HG02973 (cell line): ENCODE measurements around the gene MYH9.
"Not testable (repeated sequence)": the region's sequence is repeated elsewhere in the genome, so short reads cannot be mapped to it uniquely, and the experiment has no call there.

Source experiments
- ATAC-seq: cut with Tn5 transposase; IDR thresholded peaks from one replicate; pipeline ENCODE4 v1.9.1; 2021; ENCODE audit warnings: moderate library complexity; ENCODE audit not compliant: unreplicated experiment

MYH9 gene

DNA sequence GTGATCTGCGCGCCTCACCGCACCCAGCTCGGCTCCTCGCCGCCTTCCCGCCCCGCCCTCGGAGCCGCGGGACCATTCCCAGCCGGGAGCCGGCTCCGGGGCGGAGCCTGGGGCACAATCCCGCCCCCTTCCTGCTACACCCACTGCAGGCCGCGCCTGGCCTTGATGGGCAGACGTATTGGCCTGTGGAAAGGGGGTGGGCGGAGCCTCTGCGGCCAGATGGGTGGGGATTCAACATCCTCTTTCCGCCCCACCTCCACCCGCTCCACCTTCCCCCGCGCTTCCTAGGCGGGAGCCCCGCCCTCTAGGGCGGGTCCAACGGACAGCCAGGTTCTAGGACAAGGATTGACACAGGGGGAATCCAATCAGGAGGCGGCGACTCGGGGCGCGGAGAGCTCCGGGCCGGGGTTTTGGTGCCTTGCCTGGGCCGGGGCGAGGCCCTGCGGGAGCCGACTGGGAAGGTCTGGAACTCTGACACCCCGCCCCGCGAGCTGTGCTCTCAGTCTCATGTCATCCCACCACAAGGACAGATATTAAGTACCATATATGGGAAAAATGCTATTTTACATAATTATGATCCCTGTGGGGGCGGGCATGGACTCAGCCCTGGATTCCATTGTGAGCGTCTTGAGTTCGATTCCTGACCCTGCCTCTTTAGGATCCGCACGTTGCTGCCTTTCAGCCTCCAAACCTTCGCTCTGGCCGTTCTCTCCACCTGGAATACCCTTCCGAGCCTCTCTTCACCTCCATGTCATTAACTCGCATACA lies at the start of gene MYH9:
TSS of gene MYH9 (minus strand) at position 9 of the 768 bp plus-strand sequence. CDS start 38,731 bp downstream, outside the sequence.
- ATAC-seq: peak; percentile 68

DNA sequence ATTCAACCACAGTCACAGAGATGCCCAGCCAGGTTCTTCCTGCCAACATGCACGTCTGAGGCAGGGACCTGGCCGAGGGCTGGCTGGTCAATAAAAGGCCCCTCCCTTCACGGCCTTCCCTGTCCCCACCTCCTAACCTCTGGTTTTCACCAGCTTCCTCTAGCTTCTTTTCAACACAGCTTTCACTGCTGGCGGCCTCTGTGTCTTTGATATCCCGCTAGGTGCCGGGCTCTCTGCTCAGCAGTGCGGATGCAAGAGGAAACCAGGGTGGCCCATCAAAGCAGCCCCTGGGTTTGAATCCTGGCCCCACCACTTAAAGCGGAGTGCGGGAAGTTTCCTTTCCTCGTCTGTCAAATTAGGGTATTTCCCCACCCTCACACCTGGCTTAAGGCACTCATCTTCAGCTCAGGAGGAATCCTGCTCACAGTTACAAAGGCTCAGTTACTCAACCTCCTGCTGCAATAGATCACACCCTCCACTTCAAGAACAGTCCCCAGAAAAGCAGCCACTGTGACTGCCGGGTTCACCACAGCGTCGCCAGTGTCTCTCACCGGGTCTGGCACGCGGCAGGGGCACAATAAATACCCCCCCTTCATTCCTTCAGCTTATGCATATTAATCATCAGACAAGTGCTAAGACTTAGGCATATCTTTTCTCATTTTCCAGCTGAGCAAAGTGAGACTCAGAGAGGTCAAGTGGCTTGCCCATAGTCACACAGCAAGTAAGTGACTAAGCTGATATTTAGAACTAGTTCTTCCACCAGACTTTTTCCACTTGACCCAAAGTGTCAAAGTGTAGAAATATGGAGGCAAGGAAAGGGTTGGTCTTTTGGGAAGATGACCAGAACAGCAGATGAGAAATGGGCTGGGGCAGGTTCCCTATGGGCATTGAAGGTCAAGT lies 48.0 kb upstream of the MYH9 start:
- peak; percentile 53 for ATAC-seq

DNA sequence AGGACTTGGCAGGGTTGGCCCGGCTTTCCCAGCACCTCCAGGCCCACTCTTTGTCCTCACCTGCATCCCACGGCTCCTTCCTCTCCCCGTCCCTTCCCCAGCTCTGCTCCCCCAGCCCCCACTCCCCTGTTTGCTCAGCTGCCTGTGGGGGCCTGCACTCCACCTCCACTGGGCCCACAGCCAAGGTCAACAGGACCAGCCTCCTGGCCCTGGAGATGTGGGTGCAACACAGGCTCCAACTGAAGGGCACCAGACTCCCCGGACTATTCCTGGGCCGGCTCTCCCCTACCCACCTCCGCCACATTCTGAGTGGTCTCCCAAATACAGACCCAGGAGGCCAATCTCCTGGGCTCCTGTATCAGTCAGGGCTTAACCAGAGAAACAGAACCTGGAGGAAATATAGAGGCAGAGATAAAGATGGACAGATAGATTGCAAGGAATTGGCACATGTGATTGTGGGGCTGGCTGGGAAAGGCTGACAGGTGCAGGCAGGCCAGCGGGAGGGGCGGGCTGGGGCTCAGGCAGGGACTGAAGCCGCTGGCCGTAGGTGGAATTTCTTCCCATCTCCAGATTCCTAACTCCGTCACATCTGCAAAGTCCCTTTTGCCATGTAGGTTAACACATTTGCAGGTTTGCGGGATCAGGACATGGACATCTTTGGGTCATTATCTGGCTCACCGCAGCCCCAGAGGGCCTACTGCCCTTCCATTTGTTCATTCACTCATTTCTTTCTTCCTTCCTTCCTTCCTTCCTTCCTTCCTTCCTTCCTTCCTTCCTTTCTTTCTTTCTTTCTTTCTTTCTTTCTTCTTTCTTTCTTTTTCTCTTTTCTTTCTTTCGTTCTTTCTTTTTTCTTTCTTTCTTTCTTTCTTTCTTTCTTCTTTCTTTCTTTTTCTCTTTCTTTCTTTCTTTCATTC lies 45.8 kb upstream of the MYH9 start:
- ATAC-seq: no peak

DNA sequence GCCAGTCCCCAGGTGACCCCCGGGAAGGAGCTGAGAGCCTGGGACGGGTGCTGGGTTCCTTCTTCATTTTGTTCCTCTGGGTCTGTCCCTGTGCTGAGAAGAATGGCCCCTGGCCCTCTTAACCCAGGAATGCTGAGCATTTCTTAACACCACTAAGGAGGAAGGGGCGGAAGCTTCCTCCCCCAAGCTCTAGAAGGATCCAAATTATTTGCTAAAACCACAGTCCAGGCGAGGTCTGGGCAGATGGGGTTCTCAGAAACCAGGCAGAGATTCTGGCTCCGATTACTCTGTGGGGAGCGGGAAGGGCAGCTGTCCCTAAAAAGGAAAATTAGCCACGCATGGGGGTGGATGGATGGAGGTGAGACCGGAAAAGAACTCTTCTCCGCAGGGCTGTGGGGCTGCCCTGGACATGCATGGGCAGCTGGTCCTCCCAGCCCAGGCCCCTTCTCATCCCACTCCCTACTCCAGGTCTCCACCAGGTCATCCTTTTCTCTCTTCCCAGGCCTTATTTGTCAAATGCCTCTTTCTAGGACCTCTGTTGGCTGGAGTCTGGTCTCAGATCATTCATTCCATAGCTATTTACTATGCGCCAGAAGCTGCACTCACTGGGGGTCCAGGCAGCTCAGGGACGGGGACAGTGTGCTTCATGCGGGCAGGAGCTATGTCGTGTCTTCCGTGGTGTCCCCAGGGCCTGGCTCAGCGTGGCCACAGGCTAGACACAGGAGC lies 45.0 kb upstream of the MYH9 start:
- ATAC-seq: no peak

DNA sequence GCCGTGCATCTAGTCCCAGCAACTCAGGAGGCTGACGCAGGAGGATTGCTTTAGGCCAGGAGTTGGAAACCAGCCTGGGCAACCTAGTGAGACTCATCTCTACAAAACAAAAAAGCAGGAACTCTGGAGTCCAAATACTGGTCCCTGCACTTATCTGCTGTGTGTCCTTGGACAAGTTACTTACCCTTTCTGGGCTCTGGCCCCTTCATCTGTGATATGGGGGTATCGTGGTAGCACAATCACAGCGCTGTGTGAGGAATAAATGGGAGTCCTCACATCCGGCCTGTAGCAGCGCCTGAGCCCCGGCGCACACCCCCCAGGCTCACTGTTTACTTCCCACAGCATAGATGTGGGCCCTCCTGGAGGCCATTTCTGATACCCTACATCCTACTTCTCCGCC lies 44.2 kb upstream of the MYH9 start:
- no peak for ATAC-seq

DNA sequence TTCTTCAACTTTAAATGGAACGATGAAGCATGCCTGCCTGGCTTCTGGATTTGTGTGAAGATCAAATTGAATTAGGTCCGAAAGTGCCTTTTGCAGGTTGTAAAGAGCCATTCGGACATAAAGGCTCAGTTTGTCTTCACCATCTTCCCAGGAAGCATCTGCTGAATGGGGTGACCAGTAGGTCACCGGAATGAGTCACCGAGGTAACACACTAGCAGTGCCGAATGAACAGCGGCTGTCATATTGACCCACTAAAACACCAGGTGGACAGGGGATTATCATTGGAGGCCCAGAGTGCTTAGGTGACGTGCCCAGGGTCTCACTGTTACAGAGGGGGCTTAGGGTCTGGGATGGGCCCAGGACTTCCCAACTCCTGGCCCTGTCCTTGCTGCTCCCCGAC lies 43.1 kb upstream of the MYH9 start:
- no peak for ATAC-seq

DNA sequence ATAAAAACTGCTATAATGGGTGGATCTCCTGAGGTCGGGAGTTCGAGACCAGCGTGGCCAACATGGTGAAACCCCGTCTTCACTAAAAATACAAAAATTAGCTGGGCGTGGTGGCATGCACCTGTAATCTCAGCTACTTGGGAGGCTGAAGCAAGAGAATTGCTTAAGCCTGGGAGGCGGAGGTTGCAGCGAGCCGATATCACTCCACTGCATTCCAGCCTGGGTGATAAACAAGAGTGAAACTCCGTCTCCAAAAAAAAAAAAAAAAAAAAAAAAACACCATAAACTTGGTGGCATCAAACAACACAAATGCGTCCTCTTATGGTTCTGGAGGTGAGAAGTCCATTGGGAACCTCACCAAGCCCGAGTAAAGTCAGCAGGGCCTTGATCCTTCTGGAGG lies 40.2 kb upstream of the MYH9 start:
- not testable (repeated sequence) for ATAC-seq

DNA sequence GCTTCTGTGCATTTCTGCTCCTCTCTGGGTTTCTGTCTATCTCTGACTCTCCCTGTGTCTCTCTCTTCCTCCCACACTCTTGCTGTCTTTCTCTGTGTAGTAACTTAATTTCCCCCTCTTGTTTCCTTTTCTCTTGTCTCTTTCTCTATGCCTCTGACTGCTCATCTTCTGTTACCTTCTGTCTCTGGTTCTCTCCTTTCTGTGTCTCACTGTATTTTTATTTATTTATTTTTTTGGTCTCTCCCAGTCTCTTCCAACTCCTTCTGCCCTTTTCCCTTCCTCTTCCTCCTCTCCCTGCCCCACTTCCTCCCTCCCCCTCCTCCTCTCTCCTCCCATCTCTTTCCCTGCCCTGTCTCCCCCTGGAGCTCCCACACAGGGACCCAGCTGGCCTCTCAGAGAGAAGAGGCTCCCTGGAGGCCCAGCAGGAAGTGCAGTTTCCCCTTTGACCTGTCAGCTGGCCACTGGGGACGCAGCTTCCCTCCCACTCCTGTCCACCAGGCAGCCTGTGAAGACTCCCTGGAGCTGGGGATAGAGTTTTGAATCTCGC lies 38.3 kb upstream of the MYH9 start:
- no peak for ATAC-seq

DNA sequence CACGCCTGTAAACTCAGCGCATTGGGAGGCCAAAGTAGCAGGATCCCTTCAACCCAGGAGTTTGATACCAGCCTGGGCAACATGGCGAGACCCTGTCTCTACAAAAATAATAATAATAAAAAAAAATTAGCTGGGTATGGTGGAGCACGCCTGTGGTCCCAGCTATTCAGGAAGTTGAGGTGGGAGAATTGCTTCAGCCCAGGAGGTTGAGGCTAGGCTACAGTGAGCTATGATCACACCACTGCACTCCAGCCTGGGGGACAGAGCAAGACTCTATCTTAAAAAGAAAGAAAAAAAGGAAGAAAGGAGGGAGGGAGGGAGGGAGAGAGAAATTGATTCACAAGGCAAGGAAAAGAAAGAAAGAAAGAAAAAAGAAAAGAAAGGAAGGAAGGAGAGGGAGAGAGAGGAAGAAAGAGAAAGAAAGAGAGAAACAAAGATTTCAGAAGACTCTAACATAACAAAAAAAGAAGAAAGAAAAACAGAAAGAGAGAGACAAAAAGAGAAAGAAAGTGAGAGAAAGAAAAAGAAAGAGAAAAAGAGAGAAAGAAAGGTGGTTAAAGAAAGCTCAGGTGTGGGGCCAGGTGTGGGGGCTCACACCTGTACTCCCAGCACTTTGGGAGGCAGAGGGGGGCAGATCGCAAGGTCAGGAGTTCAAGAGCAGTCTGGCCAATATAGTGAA lies 37.3 kb upstream of the MYH9 start:
- no peak for ATAC-seq

DNA sequence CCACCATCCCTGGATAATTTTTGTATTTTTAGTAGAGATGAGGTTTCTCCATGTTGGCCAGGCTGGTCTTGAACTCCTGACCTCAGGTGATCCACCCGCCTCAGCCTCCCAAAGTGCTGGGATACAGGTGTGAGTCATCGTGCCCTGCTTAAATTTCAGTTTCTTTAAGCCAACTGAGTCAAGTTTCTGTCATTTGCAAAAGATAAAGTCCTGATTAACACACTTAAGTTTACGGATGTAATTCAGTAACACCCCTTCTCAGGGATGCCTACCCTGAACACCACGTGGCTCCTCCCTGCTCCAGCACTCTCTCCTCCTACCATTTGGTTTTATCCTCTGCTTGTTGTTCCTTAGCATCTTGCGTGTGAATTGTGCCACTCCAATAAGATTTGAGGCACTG lies 36.7 kb upstream of the MYH9 start:
- not testable (repeated sequence) for ATAC-seq

DNA sequence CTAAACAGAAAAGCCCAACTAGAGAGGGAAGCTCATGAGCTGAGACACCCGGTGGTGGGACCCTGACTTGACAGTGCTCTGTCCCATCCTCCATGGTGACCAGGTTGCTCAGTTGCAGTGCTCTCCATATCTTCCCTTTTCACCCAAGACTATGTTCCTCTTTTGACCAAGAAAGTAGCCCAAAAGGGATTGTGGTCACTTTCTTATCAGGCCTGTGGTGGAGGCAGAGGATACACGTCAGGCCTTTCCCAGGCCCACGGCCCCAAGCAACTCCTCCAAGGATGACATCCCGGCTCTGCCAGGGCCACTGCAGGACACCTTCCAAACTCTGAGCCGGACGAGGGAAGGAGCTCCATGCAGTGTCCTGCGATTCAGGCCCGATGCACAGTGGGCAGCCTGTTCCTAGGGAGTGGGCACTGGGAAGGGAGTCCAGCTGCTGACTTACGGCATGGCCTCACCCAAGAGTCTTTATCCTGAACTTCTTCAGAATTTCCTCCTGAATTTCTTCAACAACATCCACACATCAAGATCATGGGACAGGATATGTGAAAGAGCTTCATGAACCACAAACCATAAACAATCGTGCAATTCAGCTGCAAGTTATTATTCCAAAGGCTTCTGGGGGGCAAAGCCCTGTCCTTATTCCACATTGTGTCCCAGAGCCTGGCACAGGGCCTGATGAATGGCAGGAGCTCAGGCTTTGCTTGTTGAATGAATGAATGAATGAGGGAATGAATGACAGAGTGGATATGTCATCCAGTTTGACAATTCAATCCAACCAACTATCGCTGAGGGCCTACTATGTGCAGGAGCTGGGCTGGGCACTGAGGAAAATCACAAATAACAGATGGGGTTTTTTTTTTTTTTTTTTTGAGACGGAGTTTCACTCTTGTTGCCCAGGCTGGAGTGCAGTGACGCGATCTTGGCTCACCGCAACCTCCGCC lies 36.0 kb upstream of the MYH9 start:
- ATAC-seq: no peak

DNA sequence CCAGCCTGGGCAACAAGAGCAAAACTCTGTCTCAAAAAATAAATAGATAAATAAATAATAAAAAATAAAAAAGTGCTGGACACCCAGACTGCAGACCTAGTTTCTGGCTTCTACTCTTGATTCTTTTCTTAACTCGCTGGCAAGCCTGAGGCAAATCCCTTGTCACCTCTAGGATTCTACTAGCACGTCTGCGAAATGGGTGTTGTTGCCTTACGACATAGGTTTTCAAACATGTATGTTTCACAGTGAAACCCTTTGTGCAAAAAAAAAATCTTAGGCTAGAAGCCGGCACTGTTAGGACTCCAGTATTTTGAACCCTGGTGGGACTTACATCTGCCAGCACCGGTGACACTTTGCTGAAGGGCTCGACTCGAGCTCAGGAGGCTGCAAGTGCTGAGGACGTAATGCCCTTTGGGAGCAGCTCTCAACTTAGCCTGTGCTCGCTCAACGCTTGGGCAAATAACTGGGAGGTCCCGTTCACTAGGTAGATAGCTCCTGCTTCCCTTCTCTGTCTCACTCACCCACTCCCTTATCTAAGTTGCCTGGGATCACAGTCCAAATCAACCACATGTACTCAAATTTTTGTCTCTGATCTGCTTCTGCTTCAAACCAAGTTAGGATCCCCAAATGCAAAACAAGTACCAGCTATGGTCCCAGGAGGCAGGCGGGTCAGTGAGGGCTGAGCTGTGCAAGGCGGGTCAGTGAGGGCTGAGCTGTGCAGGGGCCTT lies 34.7 kb upstream of the MYH9 start:
- ATAC-seq: no peak

DNA sequence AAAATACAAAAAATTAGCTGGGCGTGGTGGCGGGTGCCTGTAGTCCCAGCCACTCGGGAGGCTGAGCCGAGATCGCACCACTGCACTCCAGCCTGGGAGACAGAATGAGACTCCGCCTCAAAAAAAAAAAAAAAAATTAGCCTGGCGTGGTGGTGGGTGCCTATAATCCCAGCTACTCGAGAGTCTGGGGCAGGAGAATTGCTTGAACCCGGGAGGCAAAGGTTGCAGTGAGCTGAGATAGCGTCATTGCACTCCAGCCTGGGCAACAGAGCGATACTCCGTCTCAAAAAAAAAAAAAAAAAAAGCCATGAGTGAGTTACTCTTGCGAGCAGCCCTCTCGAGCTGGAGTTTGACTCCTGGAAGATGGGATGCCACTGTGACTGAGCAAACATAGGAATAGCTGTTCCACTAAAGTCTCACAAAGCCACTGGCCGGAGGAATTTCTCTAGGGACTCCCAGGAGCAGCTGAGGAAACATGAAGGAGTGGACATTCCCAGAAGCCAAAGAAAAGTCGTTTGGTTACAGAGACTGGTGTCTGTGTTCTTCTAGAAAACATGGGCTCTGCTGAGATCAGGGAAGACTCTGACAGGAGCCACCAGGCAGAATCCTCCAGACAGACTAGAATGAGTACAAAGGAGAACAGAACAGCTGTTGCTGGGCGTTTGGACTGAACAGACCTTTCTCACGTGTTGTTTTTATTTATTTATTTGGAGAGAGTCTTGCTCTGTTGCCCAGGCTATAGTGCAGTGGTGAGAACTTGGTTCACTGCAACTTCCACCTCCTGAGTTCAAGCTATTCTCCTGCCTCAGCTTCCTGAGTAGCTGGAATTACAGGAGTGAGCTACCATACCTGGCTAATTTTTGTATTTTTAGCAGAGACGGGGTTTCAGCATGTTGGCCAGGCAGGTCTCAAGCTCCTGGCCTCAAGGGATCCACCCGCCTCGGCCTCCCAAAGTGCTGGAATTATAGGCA lies 32.4 kb upstream of the MYH9 start:
- no peak for ATAC-seq

DNA sequence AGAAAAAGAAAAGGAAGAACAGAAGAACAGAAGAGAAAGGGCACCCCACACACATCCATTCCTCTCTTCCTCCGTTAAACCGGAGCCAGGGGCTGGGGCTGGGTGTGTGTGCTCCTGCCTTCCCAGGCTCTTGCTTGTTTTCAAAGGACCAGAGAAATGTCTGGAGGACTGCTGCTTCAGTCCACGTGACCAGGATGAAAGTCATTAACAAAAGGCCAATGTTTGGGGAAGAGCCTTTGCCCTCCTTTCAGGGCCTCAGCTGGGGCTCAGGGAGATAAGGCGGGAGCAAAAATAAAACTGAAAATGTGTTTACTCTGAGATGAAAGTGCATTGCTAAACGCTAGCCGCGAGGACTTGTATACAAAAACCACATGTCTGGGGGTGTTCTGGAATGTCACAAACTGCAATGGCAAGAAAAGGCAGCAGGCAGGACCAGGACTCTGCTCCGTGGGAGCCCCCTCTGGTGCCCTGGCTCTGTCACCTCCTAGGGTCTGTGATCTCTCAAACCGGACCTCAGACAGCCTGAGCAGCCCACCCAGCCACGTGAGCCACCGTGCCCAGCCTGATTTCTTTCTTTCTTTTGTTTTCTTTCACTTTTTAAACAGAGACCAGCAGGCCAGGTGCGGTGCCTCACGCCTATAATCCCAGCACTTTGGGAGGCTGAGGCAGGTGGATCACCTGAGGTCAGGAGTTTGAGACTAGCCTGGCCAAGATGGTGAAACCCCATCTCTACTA lies 31.6 kb upstream of the MYH9 start:
- no peak for ATAC-seq

DNA sequence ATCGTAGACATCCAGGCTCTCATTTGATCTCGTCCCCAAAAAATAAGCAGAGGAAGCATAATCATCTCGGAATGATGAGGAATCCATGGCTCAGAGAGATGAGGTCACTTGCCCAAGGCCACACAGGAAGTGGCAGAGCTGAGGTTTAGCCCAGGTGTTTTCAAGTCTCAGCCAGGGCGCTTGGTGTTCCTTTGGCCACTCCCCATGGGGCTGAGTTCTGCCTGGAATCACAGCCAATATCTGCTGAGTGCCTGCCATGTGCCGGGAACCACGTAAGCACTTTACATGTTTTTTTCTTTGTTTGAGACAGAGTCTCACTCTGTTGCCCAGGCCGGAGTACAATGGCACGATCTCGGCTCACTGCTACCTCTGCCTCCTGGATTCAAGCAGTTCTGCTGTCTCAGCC lies 29.5 kb upstream of the MYH9 start:
- ATAC-seq: no peak
